ENCODE data around the gene PCDH9. TPM values are rescaled to one million over a fixed set of nuclear protein-coding genes. Genes with fewer than 3 reads are reported as not detected.
A peak's percentile ranks its signal among the peaks of the same experiment; 100 is the strongest.

PCDH9 gene
- total RNA-seq, 1 donor from 2014 or later = 33.8 TPM

- Mint-ChIP-seq H3K9me3 (ENCODE audit: unreplicated experiment) (peaks cover 15% of the 10 kb centered on the region), H3K36me3 (ENCODE audit: unreplicated experiment) (peaks cover 24% of the 10 kb centered on the region), H3K4me3 (ENCODE audit: unreplicated experiment) (no peak overlapping the region), H3K4me1 (ENCODE audit: unreplicated experiment) (peaks cover 64% of the 10 kb centered on the region), H3K27me3 (ENCODE audit: unreplicated experiment) (no peaks in the 10 kb centered on the region), H3K27ac (ENCODE audit: unreplicated experiment) (peak overlapping the region; percentile 76)
- DNase-seq (ENCODE audit: extremely low spot score, unreplicated experiment) = no peak
- TF ChIP-seq CTCF (IDR thresholded peaks at IDR 0.05) = no peak
Measured at GRCh38 chr13:66424422-66424821, 805.7 kb downstream of the PCDH9 start.

GRCh38 chr13:66415444-66415843, 814.7 kb downstream of the PCDH9 start:
- no peak for TF ChIP-seq CTCF (IDR thresholded peaks at IDR 0.05)
- Mint-ChIP-seq H3K9me3 (ENCODE audit: unreplicated experiment) (peaks cover 10% of the 10 kb centered on the region), H3K27me3 (ENCODE audit: unreplicated experiment) (no peaks in the 10 kb centered on the region), H3K4me1 (ENCODE audit: unreplicated experiment) (peaks cover 49% of the 10 kb centered on the region), H3K27ac (ENCODE audit: unreplicated experiment) (peak overlapping the region; percentile 70), H3K36me3 (ENCODE audit: unreplicated experiment) (peaks cover 18% of the 10 kb centered on the region), H3K4me3 (ENCODE audit: unreplicated experiment) (no peak overlapping the region)
- no peak for DNase-seq (ENCODE audit: extremely low spot score, unreplicated experiment)

GRCh38 chr13:66414066-66414800, 815.9 kb downstream of the PCDH9 start:
- DNase-seq (ENCODE audit: extremely low spot score, unreplicated experiment) = no peak
- Mint-ChIP-seq H3K36me3 (ENCODE audit: unreplicated experiment) (peaks cover 13% of the 10 kb centered on the region), H3K27ac (ENCODE audit: unreplicated experiment) (peak overlapping the region; percentile 70), H3K4me3 (ENCODE audit: unreplicated experiment) (peak overlapping the region; percentile 37), H3K9me3 (ENCODE audit: unreplicated experiment) (peaks cover 10% of the 10 kb centered on the region), H3K27me3 (ENCODE audit: unreplicated experiment) (no peaks in the 10 kb centered on the region), H3K4me1 (ENCODE audit: unreplicated experiment) (peaks cover 55% of the 10 kb centered on the region)
- no peak for TF ChIP-seq CTCF (IDR thresholded peaks at IDR 0.05)

GRCh38 chr13:66410314-66410713, 819.8 kb downstream of the PCDH9 start:
- no peaks in the 10 kb centered on the region for H3K36me3 Mint-ChIP-seq (ENCODE audit: unreplicated experiment)
- no peaks in the 10 kb centered on the region for H3K9me3 Mint-ChIP-seq (ENCODE audit: unreplicated experiment)
- no peak overlapping the region for H3K27ac Mint-ChIP-seq (ENCODE audit: unreplicated experiment)
- H3K4me3 Mint-ChIP-seq (ENCODE audit: unreplicated experiment) = no peak overlapping the region
- H3K27me3 Mint-ChIP-seq (ENCODE audit: unreplicated experiment) = no peaks in the 10 kb centered on the region
- H3K4me1 Mint-ChIP-seq (ENCODE audit: unreplicated experiment) = peaks cover 60% of the 10 kb centered on the region
- no peak for DNase-seq (ENCODE audit: extremely low spot score, unreplicated experiment)
- no peak for TF ChIP-seq CTCF (IDR thresholded peaks at IDR 0.05)

GRCh38 chr13:66409542-66409941, 820.6 kb downstream of the PCDH9 start:
- TF ChIP-seq CTCF (IDR thresholded peaks at IDR 0.05) = no peak
- DNase-seq (ENCODE audit: extremely low spot score, unreplicated experiment) = no peak
- H3K9me3 Mint-ChIP-seq (ENCODE audit: unreplicated experiment) = no peaks in the 10 kb centered on the region
- H3K27me3 Mint-ChIP-seq (ENCODE audit: unreplicated experiment) = no peaks in the 10 kb centered on the region
- no peak overlapping the region for H3K27ac Mint-ChIP-seq (ENCODE audit: unreplicated experiment)
- no peaks in the 10 kb centered on the region for H3K36me3 Mint-ChIP-seq (ENCODE audit: unreplicated experiment)
- H3K4me1 Mint-ChIP-seq (ENCODE audit: unreplicated experiment) = peaks cover 54% of the 10 kb centered on the region
- H3K4me3 Mint-ChIP-seq (ENCODE audit: unreplicated experiment) = no peak overlapping the region
